HEK293T (cell line): ENCODE data around the gene MECR.

Experiments
- CTCF ChIA-PET: fragments of 350-600 bp; formaldehyde crosslinking; extraction: SDS; loops from one replicate; lab custom pipeline; 2021; ENCODE audit warnings: antibody characterized with exemption, inconsistent platforms; lab: Yijun Ruan, JAX
- POLR2A ChIA-PET: fragments of 350-600 bp; formaldehyde crosslinking; extraction: SDS; loops from one replicate; lab custom pipeline; 2020; ENCODE audit warnings: antibody characterized with exemption, inconsistent platforms; lab: Yijun Ruan, JAX
- DNase-seq: peaks from one replicate; pipeline ENCODE4 v3.0.0; 2012; ENCODE audit warnings: mixed read lengths; ENCODE audit errors: extremely low spot score
- ARNT ChIP-seq: fragments of 450-650 bp; IDR thresholded peaks from 2 replicates; pipeline ENCODE4 v1.6.1; 2017; ENCODE audit warnings: mild to moderate bottlenecking
- BHLHE40 ChIP-seq: fragments of 450-650 bp; IDR thresholded peaks from 2 replicates; pipeline ENCODE4 v1.6.1; 2016; ENCODE audit warnings: mild to moderate bottlenecking, moderate library complexity, borderline replicate concordance
- CTBP1 ChIP-seq: fragments of 450-650 bp; IDR thresholded peaks from 2 replicates; pipeline ENCODE4 v1.6.1; 2016; ENCODE audit warnings: borderline replicate concordance
- ELF4 ChIP-seq: fragments of 450-650 bp; IDR thresholded peaks from 2 replicates; pipeline ENCODE4 v1.6.1; 2017; ENCODE audit warnings: antibody characterized with exemption
- FOXA1 ChIP-seq: fragments of 450-650 bp; IDR thresholded peaks from 2 replicates; pipeline ENCODE4 v1.6.1; 2016; ENCODE audit warnings: mild to moderate bottlenecking
- FOXK2 ChIP-seq: fragments of 450-650 bp; IDR thresholded peaks from 2 replicates; pipeline ENCODE4 v1.6.1; 2016; ENCODE audit warnings: mild to moderate bottlenecking
- FOXM1 ChIP-seq: fragments of 450-650 bp; IDR thresholded peaks from 2 replicates; pipeline ENCODE4 v1.6.1; 2017; ENCODE audit warnings: mild to moderate bottlenecking, borderline replicate concordance
- HDGF ChIP-seq: fragments of 450-650 bp; IDR thresholded peaks from 2 replicates; pipeline ENCODE4 v1.6.1; 2017; ENCODE audit warnings: antibody characterized with exemption, borderline replicate concordance
- L3MBTL2 ChIP-seq: fragments of 450-650 bp; conservative IDR thresholded peaks from 2 replicates; pipeline ENCODE4 v1.6.1; 2016; ENCODE audit warnings: mild to moderate bottlenecking
- LEF1 ChIP-seq: fragments of 450-650 bp; IDR thresholded peaks from 2 replicates; pipeline ENCODE4 v1.6.1; 2017; ENCODE audit warnings: mild to moderate bottlenecking, borderline replicate concordance
- NFRKB ChIP-seq: fragments of 450-650 bp; IDR thresholded peaks from 2 replicates; pipeline ENCODE4 v1.6.1; 2016; ENCODE audit warnings: mild to moderate bottlenecking, moderate library complexity
- PKNOX1 ChIP-seq: fragments of 450-650 bp; IDR thresholded peaks from 2 replicates; pipeline ENCODE4 v1.6.1; 2016
- SP1 ChIP-seq: fragments of 450-650 bp; IDR thresholded peaks from 2 replicates; pipeline ENCODE4 v1.6.1; 2017
- SUZ12 ChIP-seq: fragments of 450-650 bp; IDR thresholded peaks from 2 replicates; pipeline ENCODE4 v1.6.1; 2016; ENCODE audit warnings: mild to moderate bottlenecking
- TARDBP ChIP-seq: fragments of 450-650 bp; IDR thresholded peaks from 2 replicates; pipeline ENCODE4 v1.6.1; 2016
- ZNF384 ChIP-seq: fragments of 450-650 bp; IDR thresholded peaks from 2 replicates; pipeline ENCODE4 v1.6.1; 2016

MECR gene

GRCh38 chr1:29209173-29209572, 21.6 kb downstream of the MECR start:
- POLR2A ChIA-PET: interaction anchor here (2.3 kb wide), 1 partner anchor 27 kb away, joined by 5 read pairs; the partner anchor contains the start of gene SRSF4
- TF ChIP-seq HDGF: no peak
- TF ChIP-seq L3MBTL2: no peak
- no peak for TF ChIP-seq ELF4
- TF ChIP-seq TARDBP: no peak
- no peak for TF ChIP-seq FOXM1
- TF ChIP-seq ARNT: no peak
- TF ChIP-seq FOXA1: no peak
- TF ChIP-seq BHLHE40: no peak
- no peak for TF ChIP-seq FOXK2
- no peak for TF ChIP-seq PKNOX1
- no peak for TF ChIP-seq CTBP1
- TF ChIP-seq SP1: no peak
- TF ChIP-seq ZNF384: no peak
- TF ChIP-seq SUZ12: no peak
- CTCF ChIA-PET: no interaction called here
- no peak for DNase-seq

DNA sequence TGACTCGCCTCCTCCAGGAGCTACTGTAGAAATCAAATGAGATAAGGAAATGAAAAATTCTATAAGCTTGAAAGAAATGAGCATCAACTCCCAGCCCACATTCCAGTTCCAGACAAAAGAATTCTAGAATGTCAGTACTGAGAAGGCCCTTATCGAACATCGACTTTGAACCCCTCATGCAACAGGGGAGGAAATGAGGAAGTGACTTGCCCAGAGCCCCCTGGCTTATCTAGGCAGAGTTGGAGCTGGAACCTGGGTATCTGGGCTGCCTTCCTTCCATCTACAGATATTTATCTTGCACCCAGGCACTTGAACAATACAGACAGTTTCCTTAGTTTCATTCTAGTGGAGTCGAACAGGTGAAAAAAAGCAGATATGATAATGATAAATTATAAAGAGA, 22.3 kb downstream of the MECR start:
- CTCF ChIA-PET: no interaction called here
- no peak for DNase-seq
- POLR2A ChIA-PET: interaction anchor here (0.7 to 1.8 kb wide), 2 partner anchors 26 to 43 kb away, joined by 3 to 4 read pairs; partner anchors contain the start of gene SRSF4
- TF ChIP-seq FOXM1: no peak
- TF ChIP-seq TARDBP: no peak
- TF ChIP-seq LEF1: no peak
- no peak for TF ChIP-seq ARNT
- TF ChIP-seq L3MBTL2: no peak
- no peak for TF ChIP-seq SP1
- no peak for TF ChIP-seq SUZ12
- no peak for TF ChIP-seq HDGF
- TF ChIP-seq BHLHE40: no peak
- TF ChIP-seq NFRKB: no peak
- TF ChIP-seq ELF4: no peak
- TF ChIP-seq CTBP1: no peak
- no peak for TF ChIP-seq ZNF384
- no peak for TF ChIP-seq PKNOX1
- no peak for TF ChIP-seq FOXK2
- TF ChIP-seq FOXA1: no peak

GRCh38 chr1:29202584-29203340, 28.0 kb downstream of the MECR start:
- CTCF ChIA-PET: interaction anchor here (0.6 to 1.9 kb wide), 8 partner anchors 9 to 325 kb away, joined by 3 to 10 read pairs (median 6); partner anchors contain the start of gene SRSF4
- DNase-seq: peak; percentile 97
- POLR2A ChIA-PET: interaction anchor here (1.0 to 6.1 kb wide), 2 partner anchors 21 to 321 kb away, joined by 3 to 29 read pairs; partner anchors contain the start of gene SRSF4
- no peak for TF ChIP-seq LEF1
- TF ChIP-seq FOXK2: no peak
- no peak for TF ChIP-seq ELF4
- TF ChIP-seq L3MBTL2: no peak
- no peak for TF ChIP-seq FOXM1
- no peak for TF ChIP-seq TARDBP
- no peak for TF ChIP-seq ZNF384
- TF ChIP-seq HDGF: no peak
- TF ChIP-seq ARNT: no peak
- no peak for TF ChIP-seq NFRKB
- TF ChIP-seq SUZ12: no peak
- TF ChIP-seq CTBP1: no peak; the same call in 1 of the 2 replicates
- TF ChIP-seq SP1: no peak
- TF ChIP-seq BHLHE40: no peak
- TF ChIP-seq PKNOX1: no peak
- TF ChIP-seq FOXA1: no peak

- no peak for DNase-seq
- TF ChIP-seq SP1 (no peak), FOXK2 (no peak), PKNOX1 (no peak), FOXM1 (no peak), ARNT (no peak), ELF4 (no peak), TARDBP (no peak), BHLHE40 (no peak)
- ChIA-PET CTCF (interaction anchor here (1.1 to 1.9 kb wide), 4 partner anchors 8 to 324 kb away, joined by 3 to 10 read pairs (median 6); partner anchors contain the start of gene SRSF4), POLR2A (interaction anchor here (1.0 to 6.1 kb wide), 2 partner anchors 21 to 320 kb away, joined by 3 to 29 read pairs; partner anchors contain the start of gene SRSF4)
These were observed 28.7 kb downstream of the MECR start for GRCh38 chr1:29202053-29202452.

DNA sequence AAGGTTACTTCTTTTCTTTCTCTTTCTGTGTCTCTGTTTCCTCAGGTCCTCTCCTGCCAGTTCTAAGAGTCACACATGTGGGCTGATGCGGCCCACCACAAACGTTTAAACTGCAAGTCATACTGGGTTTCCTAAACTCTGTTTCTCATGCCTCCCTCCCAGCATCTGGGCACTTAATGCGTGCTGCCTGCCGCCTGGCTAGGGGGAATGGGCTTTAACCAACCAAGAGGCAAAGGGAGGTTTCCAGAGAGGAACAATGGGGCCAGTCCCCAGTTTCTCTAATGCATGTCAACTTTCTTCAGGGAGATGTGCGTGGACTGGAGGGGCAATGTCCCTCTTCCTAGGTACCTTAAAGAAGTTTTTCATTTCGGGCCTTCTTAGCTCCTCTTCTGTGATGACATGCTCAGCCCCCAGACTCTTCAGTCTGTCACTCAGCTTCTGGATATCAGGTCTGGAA, 29.1 kb downstream of the MECR start:
- ChIA-PET CTCF (interaction anchor here (1.5 to 1.9 kb wide), 3 partner anchors 8 to 324 kb away, joined by 3 to 10 read pairs (median 7); partner anchors contain the start of gene SRSF4), POLR2A (interaction anchor here (1.0 to 6.1 kb wide), 2 partner anchors 20 to 319 kb away, joined by 3 to 29 read pairs; partner anchors contain the start of gene SRSF4)
- no peak for TF ChIP-seq L3MBTL2
- TF ChIP-seq ELF4: no peak
- TF ChIP-seq TARDBP: no peak
- TF ChIP-seq ZNF384: no peak
- TF ChIP-seq FOXK2: no peak
- no peak for TF ChIP-seq LEF1
- TF ChIP-seq HDGF: no peak
- TF ChIP-seq CTBP1: no peak
- TF ChIP-seq BHLHE40: no peak
- TF ChIP-seq FOXA1: no peak
- TF ChIP-seq ARNT: no peak
- no peak for TF ChIP-seq SUZ12
- no peak for TF ChIP-seq NFRKB
- TF ChIP-seq PKNOX1: no peak
- no peak for TF ChIP-seq SP1
- no peak for TF ChIP-seq FOXM1
- no peak for DNase-seq
